ENCODE measurements around the gene CARD11. TPM values are rescaled to one million over a fixed set of nuclear protein-coding genes. Genes with fewer than 3 reads are reported as not detected.

The CARD11 gene
- total RNA-seq, 4 donors from 2014 or later, result 0.24 to 0.38 (median 0.29) TPM; not detected in 1

- H3K36me3 ChIP-seq, result no peaks in the 10 kb centered on the region
- H3K27me3 ChIP-seq, result peaks cover 9% of the 10 kb centered on the region
- H3K9me3 ChIP-seq, result no peaks in the 10 kb centered on the region
- TF ChIP-seq EP300 (IDR thresholded peaks at IDR 0.05) (no peak), POLR2AphosphoS5 (IDR thresholded peaks at IDR 0.05) (no peak), POLR2A (IDR thresholded peaks at IDR 0.05) (no peak), CTCF (IDR thresholded peaks at IDR 0.05) (no peak)
- H3K4me1 ChIP-seq, result no peaks in the 10 kb centered on the region
- no peak overlapping the region for H3K4me3 ChIP-seq
- WGBS, result 92% methylated on average over 4 of the region's 8 CpGs
- no peak for DNase-seq (ENCODE audit: low spot score in 2 of 2)
- no peak overlapping the region for H3K27ac ChIP-seq
These were observed 138.2 kb downstream of the CARD11 start for GRCh38 chr7:2905500-2905899.

GRCh38 chr7:2905027-2905426 lies 138.6 kb downstream of the CARD11 start:
- no peak for DNase-seq (ENCODE audit: low spot score in 2 of 2)

GRCh38 chr7:2904202-2904601 lies 139.5 kb downstream of the CARD11 start:
- no peaks in the 10 kb centered on the region for H3K4me1 ChIP-seq
- WGBS, result 82% methylated on average over 16 of the region's 16 CpGs
- no peak for TF ChIP-seq POLR2A (IDR thresholded peaks at IDR 0.05)
- no peak for TF ChIP-seq CTCF (IDR thresholded peaks at IDR 0.05)
- TF ChIP-seq EP300 (IDR thresholded peaks at IDR 0.05), result no peak
- TF ChIP-seq POLR2AphosphoS5 (IDR thresholded peaks at IDR 0.05), result no peak
- H3K27me3 ChIP-seq, result peaks cover 9% of the 10 kb centered on the region
- no peak for DNase-seq (ENCODE audit: low spot score in 2 of 2)
- no peak overlapping the region for H3K4me3 ChIP-seq
- H3K9me3 ChIP-seq, result no peaks in the 10 kb centered on the region
- H3K27ac ChIP-seq, result no peak overlapping the region
- no peaks in the 10 kb centered on the region for H3K36me3 ChIP-seq

More at GRCh38 chr7:2905027-2905426, 138.6 kb downstream of the CARD11 start:
- Histone ChIP-seq H3K9me3 (no peaks in the 10 kb centered on the region), H3K36me3 (no peaks in the 10 kb centered on the region), H3K27me3 (peaks cover 9% of the 10 kb centered on the region), H3K4me3 (no peak overlapping the region), H3K27ac (no peak overlapping the region), H3K4me1 (no peaks in the 10 kb centered on the region)
- 95% methylated on average over 3 of the region's 3 CpGs for WGBS
- TF ChIP-seq POLR2A (IDR thresholded peaks at IDR 0.05), result no peak
- TF ChIP-seq EP300 (IDR thresholded peaks at IDR 0.05), result no peak
- no peak for TF ChIP-seq POLR2AphosphoS5 (IDR thresholded peaks at IDR 0.05)
- no peak for TF ChIP-seq CTCF (IDR thresholded peaks at IDR 0.05)

GRCh38 chr7:2903682-2904162 lies 139.9 kb downstream of the CARD11 start:
- H3K4me3 ChIP-seq, result no peak overlapping the region
- 65% methylated on average over 15 of the region's 15 CpGs for WGBS
- no peak for TF ChIP-seq POLR2AphosphoS5 (IDR thresholded peaks at IDR 0.05)
- TF ChIP-seq CTCF (IDR thresholded peaks at IDR 0.05), result no peak
- TF ChIP-seq EP300 (IDR thresholded peaks at IDR 0.05), result no peak
- no peak for TF ChIP-seq POLR2A (IDR thresholded peaks at IDR 0.05)

GRCh38 chr7:2897023-2897422 lies 146.6 kb downstream of the CARD11 start:
- WGBS, result 64% methylated on average over 7 of the region's 13 CpGs
- H3K36me3 ChIP-seq, result no peaks in the 10 kb centered on the region
- no peak overlapping the region for H3K27ac ChIP-seq
- TF ChIP-seq CTCF (IDR thresholded peaks at IDR 0.05) (no peak), EP300 (IDR thresholded peaks at IDR 0.05) (no peak), POLR2AphosphoS5 (IDR thresholded peaks at IDR 0.05) (no peak), POLR2A (IDR thresholded peaks at IDR 0.05) (no peak)
- no peaks in the 10 kb centered on the region for H3K4me1 ChIP-seq
- no peaks in the 10 kb centered on the region for H3K9me3 ChIP-seq
- peaks cover 53% of the 10 kb centered on the region for H3K27me3 ChIP-seq
- DNase-seq (ENCODE audit: low spot score in 2 of 2), result no peak
- no peak overlapping the region for H3K4me3 ChIP-seq

More at GRCh38 chr7:2903682-2904162, 139.9 kb downstream of the CARD11 start:
- DNase-seq (ENCODE audit: low spot score in 2 of 2), result no peak
- H3K27me3 ChIP-seq, result peaks cover 9% of the 10 kb centered on the region
- no peaks in the 10 kb centered on the region for H3K4me1 ChIP-seq
- H3K36me3 ChIP-seq, result no peaks in the 10 kb centered on the region
- no peaks in the 10 kb centered on the region for H3K9me3 ChIP-seq
- no peak overlapping the region for H3K27ac ChIP-seq

Measured in suprapubic skin (tissue), 4 donors.